OCI-LY1 (cell line): Measurements from ENCODE around the gene HINT1.

Experiments used
- CTCF ChIP-seq: fragments of 200-600 bp; sonication (generic), shearing (Covaris generic); IDR thresholded peaks from 2 replicates; pipeline ENCODE4 v1.5.1; 2017; ENCODE audit warnings: mild to moderate bottlenecking, antibody characterized with exemption, low read length, moderate library complexity, mixed read lengths
- EZH2 ChIP-seq: fragments of 200-600 bp; sonication (generic), shearing (Covaris generic); IDR thresholded peaks from 2 replicates; pipeline ENCODE4 v1.8.0; 2017; ENCODE audit warnings: borderline replicate concordance, mixed run types, mild to moderate bottlenecking, antibody characterized with exemption, low read length, moderate library complexity, mixed read lengths

GRCh38 chr5:131206061-131206460 is 41.0 kb upstream of the HINT1 start:
- TF ChIP-seq CTCF (no peak), EZH2 (no peak)
